Loucy (cell line): ENCODE data around the gene SSH3.

Experiments
- CTCF ChIP-seq: fragments of 200-600 bp; sonication (generic); conservative IDR thresholded peaks from 2 replicates; pipeline ENCODE4 v1.5.1; 2014; ENCODE audit warnings: mild to moderate bottlenecking, antibody characterized with exemption, low read length
- EZH2phosphoT487 ChIP-seq: fragments of 200-600 bp; IDR thresholded peaks from 2 replicates; pipeline ENCODE4 v1.6.1; 2018; ENCODE audit warnings: antibody characterized with exemption, mild to moderate bottlenecking, moderate library complexity, borderline replicate concordance

DNA sequence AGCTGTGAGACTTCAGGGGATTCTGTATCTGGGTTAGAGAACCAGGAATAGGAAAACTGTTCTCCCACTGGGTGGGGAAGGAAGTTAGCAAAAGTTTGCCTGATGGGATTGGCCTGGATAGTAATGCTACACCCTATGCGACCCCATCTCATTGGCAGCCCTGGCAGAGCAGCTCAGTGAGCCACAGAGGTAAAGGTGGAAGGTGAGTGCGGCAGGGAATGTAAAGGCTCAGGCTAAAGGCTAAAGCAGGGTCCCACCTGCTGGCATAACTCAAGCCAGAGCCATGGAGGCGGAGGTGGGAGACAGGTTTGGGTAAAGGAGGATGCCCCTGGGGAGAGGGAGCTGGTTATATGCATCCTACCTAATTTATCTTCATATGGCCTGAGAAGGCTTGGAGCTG is 18.7 kb downstream of the SSH3 start:
- no peak for TF ChIP-seq CTCF
- TF ChIP-seq EZH2phosphoT487, result no peak
